Measurements from ENCODE around the gene HAUS3. TPM values are rescaled to one million over a fixed set of nuclear protein-coding genes. Genes with fewer than 3 reads are reported as not detected.
A peak's percentile ranks its signal among the peaks of the same experiment; 100 is the strongest.
"Not testable (repeated sequence)": the region's sequence is repeated elsewhere in the genome, so short reads cannot be mapped to it uniquely, and the experiment has no call there.

Gene HAUS3
- total RNA-seq, 2 experiments from 2014 or later, result 18.0 to 18.1 TPM

GRCh38 chr4:2236944-2237666 lies 4.8 kb downstream of the HAUS3 start:
- peaks cover 33% of the 10 kb centered on the region for H3K36me3 Mint-ChIP-seq (ENCODE audit: low read depth)
- peak overlapping the region; percentile 6 for H3K4me3 Mint-ChIP-seq
- H3K27ac Mint-ChIP-seq, result no peak overlapping the region
- no peaks in the 10 kb centered on the region for H3K9me3 Mint-ChIP-seq
- CTCF ChIA-PET, result interaction anchor here (0.5 to 2.0 kb wide), 5 partner anchors 9 to 48 kb away, joined by 3 to 5 read pairs (median 4); no protein-coding TSS in a partner anchor
- H3K27me3 Mint-ChIP-seq (ENCODE audit: low read depth), result no peaks in the 10 kb centered on the region
- peaks cover 53% of the 10 kb centered on the region for H3K4me1 Mint-ChIP-seq (ENCODE audit: low read depth)
- no peak for DNase-seq
- intact Hi-C loops (cut with micrococcal nuclease), result no loop called here

GRCh38 chr4:2231082-2231481 lies 10.8 kb downstream of the HAUS3 start:
- Mint-ChIP-seq H3K27ac (no peak overlapping the region), H3K9me3 (no peaks in the 10 kb centered on the region), H3K4me3 (no peak overlapping the region)

GRCh38 chr4:2226261-2226660 lies 15.7 kb downstream of the HAUS3 start:
- no peak overlapping the region for H3K4me3 Mint-ChIP-seq
- intact Hi-C loops (cut with micrococcal nuclease), result no loop called here
- no peak for DNase-seq
- H3K36me3 Mint-ChIP-seq (ENCODE audit: low read depth), result peaks cover 3% of the 10 kb centered on the region
- H3K4me1 Mint-ChIP-seq (ENCODE audit: low read depth), result no peaks in the 10 kb centered on the region
- H3K27ac Mint-ChIP-seq, result no peak overlapping the region
- no peaks in the 10 kb centered on the region for H3K9me3 Mint-ChIP-seq
- CTCF ChIA-PET, result interaction anchor here (1.1 kb wide), 1 partner anchor 36 kb away, joined by 4 read pairs; the partner anchor contains the start of gene MXD4
- H3K27me3 Mint-ChIP-seq (ENCODE audit: low read depth), result no peaks in the 10 kb centered on the region

More at GRCh38 chr4:2231082-2231481, 10.8 kb downstream of the HAUS3 start:
- Mint-ChIP-seq H3K4me1 (ENCODE audit: low read depth) (peaks cover 19% of the 10 kb centered on the region), H3K27me3 (ENCODE audit: low read depth) (no peaks in the 10 kb centered on the region), H3K36me3 (ENCODE audit: low read depth) (peaks cover 19% of the 10 kb centered on the region)
- intact Hi-C loops (cut with micrococcal nuclease), result no loop called here
- CTCF ChIA-PET, result interaction anchor here (0.6 to 1.3 kb wide), 2 partner anchors 11 to 243 kb away, joined by 3 to 6 read pairs; no protein-coding TSS in a partner anchor
- no peak for DNase-seq

DNA sequence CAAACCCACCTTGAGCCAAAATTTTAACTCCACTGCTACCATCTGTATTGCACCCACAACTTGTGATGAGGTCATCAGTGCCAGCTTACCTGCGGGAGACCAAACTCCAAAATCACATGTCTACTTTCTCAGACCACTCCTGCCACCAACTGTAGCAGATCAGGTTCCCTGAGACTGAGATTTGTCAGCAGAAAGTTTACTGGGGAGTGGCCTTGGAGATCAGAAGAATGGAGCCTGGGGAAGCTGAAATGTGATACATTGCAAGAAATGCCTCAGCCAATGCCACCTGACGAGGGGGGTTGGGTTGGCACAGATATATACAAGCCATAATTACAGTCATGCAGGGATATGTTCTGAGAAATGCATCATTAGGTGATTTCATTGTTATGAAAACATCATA lies 19.1 kb downstream of the HAUS3 start:
- Mint-ChIP-seq H3K4me3 (no peak overlapping the region), H3K9me3 (no peaks in the 10 kb centered on the region), H3K27ac (no peak overlapping the region), H3K4me1 (ENCODE audit: low read depth) (no peaks in the 10 kb centered on the region), H3K36me3 (ENCODE audit: low read depth) (no peaks in the 10 kb centered on the region), H3K27me3 (ENCODE audit: low read depth) (no peaks in the 10 kb centered on the region)
- intact Hi-C loops (cut with micrococcal nuclease), result loop anchor here (5.0 kb wide), 1 partner anchor 199 kb away; no protein-coding TSS in a partner anchor
- CTCF ChIA-PET, result interaction anchor here (0.6 to 3.8 kb wide), 4 partner anchors 14 to 220 kb away, joined by 3 to 11 read pairs (median 4); no protein-coding TSS in a partner anchor
- DNase-seq, result no peak

GRCh38 chr4:2221378-2221777 lies 20.5 kb downstream of the HAUS3 start:
- DNase-seq; H3K4me1 Mint-ChIP-seq (ENCODE audit: low read depth); H3K27ac Mint-ChIP-seq; H3K27me3 Mint-ChIP-seq (ENCODE audit: low read depth); H3K4me3 Mint-ChIP-seq; H3K9me3 Mint-ChIP-seq; H3K36me3 Mint-ChIP-seq (ENCODE audit: low read depth): not testable (repeated sequence)
- intact Hi-C loops (cut with micrococcal nuclease), result loop anchor here (2.0 to 5.0 kb wide), 2 partner anchors 201 to 315 kb away; partner anchors contain the start of gene FAM193A
- CTCF ChIA-PET, result interaction anchor here (0.7 to 3.8 kb wide), 9 partner anchors 13 to 419 kb away, joined by 3 to 14 read pairs (median 5); no protein-coding TSS in a partner anchor

DNA sequence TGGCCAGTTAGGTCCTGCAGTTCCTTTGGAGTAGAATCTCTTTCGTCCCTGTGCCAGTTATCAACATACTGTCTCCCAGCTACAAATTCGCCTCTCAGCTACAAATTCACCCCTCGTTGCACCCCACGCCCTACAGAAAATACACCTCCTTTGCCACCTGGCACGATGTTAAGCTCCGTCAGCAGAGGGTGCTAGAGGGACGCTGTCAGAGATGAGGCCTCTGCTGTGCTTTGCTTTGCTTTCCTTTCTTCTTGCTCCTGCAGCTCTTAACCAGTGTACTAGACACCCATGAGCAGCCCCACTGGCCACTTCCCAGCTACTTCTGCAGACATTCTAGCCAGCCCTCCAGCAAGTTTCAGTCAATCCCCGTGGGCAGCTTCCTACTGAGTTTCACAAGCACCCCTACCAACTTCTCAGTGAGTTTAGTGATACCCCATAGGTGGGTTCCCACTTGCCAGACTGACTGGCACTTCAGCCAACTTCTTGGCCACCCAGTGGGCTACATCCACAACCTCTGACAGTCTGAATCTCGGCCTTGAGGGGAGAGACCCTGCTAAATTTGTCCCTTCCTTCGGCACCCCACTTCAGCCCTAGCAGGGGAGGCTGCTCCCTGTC lies 21.8 kb downstream of the HAUS3 start:
- intact Hi-C loops (cut with micrococcal nuclease), result loop anchor here (1.0 to 5.0 kb wide), 6 partner anchors 22 to 317 kb away; partner anchors contain the start of genes FAM193A, HAUS3 and POLN
- H3K27ac Mint-ChIP-seq, result no peak overlapping the region
- no peaks in the 10 kb centered on the region for H3K9me3 Mint-ChIP-seq
- CTCF ChIA-PET, result interaction anchor here (0.6 to 3.8 kb wide), 25 partner anchors 9 to 420 kb away, joined by 3 to 14 read pairs (median 4); partner anchors contain the start of genes MXD4 and RNF4
- no peaks in the 10 kb centered on the region for H3K36me3 Mint-ChIP-seq (ENCODE audit: low read depth)
- peak; percentile 90 for DNase-seq
- H3K4me1 Mint-ChIP-seq (ENCODE audit: low read depth), result no peaks in the 10 kb centered on the region
- H3K4me3 Mint-ChIP-seq, result no peak overlapping the region
- H3K27me3 Mint-ChIP-seq (ENCODE audit: low read depth), result no peaks in the 10 kb centered on the region

DNA sequence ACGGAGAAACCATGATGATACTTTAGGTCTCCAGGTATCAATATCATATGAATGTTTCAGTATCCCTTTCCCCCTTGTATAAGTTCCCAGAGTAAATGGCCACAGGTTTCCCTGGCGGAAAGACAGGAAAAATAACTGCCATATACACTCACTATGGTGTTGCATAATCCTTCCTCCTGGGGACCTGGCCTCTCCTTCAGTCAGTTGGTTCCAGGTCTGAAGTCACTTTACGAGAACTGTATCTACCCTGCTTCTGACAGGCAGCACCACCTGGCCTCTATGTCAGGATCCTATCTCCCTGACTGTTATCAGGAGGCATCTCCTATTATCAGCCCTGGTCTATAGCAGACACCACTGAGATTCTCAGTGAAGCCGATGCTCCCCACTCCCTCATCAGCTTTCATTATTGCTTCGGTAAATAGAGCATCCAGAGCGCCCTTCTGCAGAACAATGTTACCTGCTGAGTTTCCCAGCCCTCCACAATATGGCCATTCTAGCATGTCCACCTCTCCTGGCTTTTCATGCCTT lies 22.6 kb downstream of the HAUS3 start:
- CTCF ChIA-PET, result interaction anchor here (0.8 to 3.8 kb wide), 20 partner anchors 8 to 247 kb away, joined by 3 to 14 read pairs (median 4); partner anchors contain the start of gene MXD4
- Mint-ChIP-seq H3K4me3 (no peak overlapping the region), H3K4me1 (ENCODE audit: low read depth) (no peaks in the 10 kb centered on the region), H3K36me3 (ENCODE audit: low read depth) (no peaks in the 10 kb centered on the region), H3K27ac (no peak overlapping the region), H3K27me3 (ENCODE audit: low read depth) (no peaks in the 10 kb centered on the region), H3K9me3 (no peaks in the 10 kb centered on the region)
- DNase-seq, result no peak
- intact Hi-C loops (cut with micrococcal nuclease), result no loop called here

GRCh38 chr4:2218436-2218835 lies 23.5 kb downstream of the HAUS3 start:
- no peaks in the 10 kb centered on the region for H3K9me3 Mint-ChIP-seq
- H3K4me3 Mint-ChIP-seq, result no peak overlapping the region
- H3K27ac Mint-ChIP-seq, result no peak overlapping the region
- DNase-seq, result no peak
- CTCF ChIA-PET, result interaction anchor here (0.6 to 1.7 kb wide), 3 partner anchors 44 to 102 kb away, joined by 3 to 5 read pairs (median 3); partner anchors contain the start of gene MXD4
- intact Hi-C loops (cut with micrococcal nuclease), result no loop called here
- H3K27me3 Mint-ChIP-seq (ENCODE audit: low read depth), result no peaks in the 10 kb centered on the region
- no peaks in the 10 kb centered on the region for H3K36me3 Mint-ChIP-seq (ENCODE audit: low read depth)
- no peaks in the 10 kb centered on the region for H3K4me1 Mint-ChIP-seq (ENCODE audit: low read depth)

GRCh38 chr4:2217726-2218125 lies 24.2 kb downstream of the HAUS3 start:
- Mint-ChIP-seq H3K4me3 (no peak overlapping the region), H3K36me3 (ENCODE audit: low read depth) (no peaks in the 10 kb centered on the region), H3K27me3 (ENCODE audit: low read depth) (no peaks in the 10 kb centered on the region), H3K4me1 (ENCODE audit: low read depth) (no peaks in the 10 kb centered on the region), H3K27ac (no peak overlapping the region), H3K9me3 (no peaks in the 10 kb centered on the region)
- intact Hi-C loops (cut with micrococcal nuclease), result no loop called here
- no peak for DNase-seq
- CTCF ChIA-PET, result interaction anchor here (0.9 to 1.7 kb wide), 3 partner anchors 44 to 245 kb away, joined by 3 to 5 read pairs (median 4); partner anchors contain the start of gene MXD4

DNA sequence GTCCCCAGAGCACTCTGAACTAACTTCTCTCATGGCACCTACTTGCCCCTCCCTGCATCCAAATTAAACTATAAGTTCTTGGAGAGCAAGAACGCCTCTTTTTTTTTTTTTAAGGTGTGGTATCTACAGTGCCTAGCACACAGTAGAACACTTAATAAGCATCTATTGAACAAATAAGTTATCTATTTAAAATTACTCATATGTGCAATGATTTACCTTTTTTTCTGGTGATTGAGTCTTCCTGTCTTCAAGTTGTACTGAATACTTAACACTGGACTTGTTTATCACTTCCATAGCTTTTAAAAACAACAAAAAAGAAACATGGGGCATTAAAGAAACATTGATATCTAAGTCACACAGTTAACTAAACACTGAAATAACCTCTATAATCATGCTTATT lies 29.1 kb downstream of the HAUS3 start:
- no peaks in the 10 kb centered on the region for H3K36me3 Mint-ChIP-seq (ENCODE audit: low read depth)
- no peak for DNase-seq
- H3K9me3 Mint-ChIP-seq, result no peaks in the 10 kb centered on the region
- H3K4me3 Mint-ChIP-seq, result no peak overlapping the region
- intact Hi-C loops (cut with micrococcal nuclease), result no loop called here
- H3K27ac Mint-ChIP-seq, result no peak overlapping the region
- CTCF ChIA-PET, result no interaction called here
- H3K4me1 Mint-ChIP-seq (ENCODE audit: low read depth), result no peaks in the 10 kb centered on the region
- H3K27me3 Mint-ChIP-seq (ENCODE audit: low read depth), result no peaks in the 10 kb centered on the region

GRCh38 chr4:2202789-2203188 lies 39.1 kb downstream of the HAUS3 start:
- H3K4me3 Mint-ChIP-seq; CTCF ChIA-PET; H3K27ac Mint-ChIP-seq; intact Hi-C loops (cut with micrococcal nuclease); DNase-seq; H3K36me3 Mint-ChIP-seq (ENCODE audit: low read depth); H3K27me3 Mint-ChIP-seq (ENCODE audit: low read depth); H3K4me1 Mint-ChIP-seq (ENCODE audit: low read depth); H3K9me3 Mint-ChIP-seq: not testable (repeated sequence)

- Mint-ChIP-seq H3K4me1 (ENCODE audit: low read depth) (no peaks in the 10 kb centered on the region), H3K9me3 (no peaks in the 10 kb centered on the region), H3K27ac (no peak overlapping the region), H3K27me3 (ENCODE audit: low read depth) (no peaks in the 10 kb centered on the region), H3K36me3 (ENCODE audit: low read depth) (peaks cover 6% of the 10 kb centered on the region), H3K4me3 (no peak overlapping the region)
- CTCF ChIA-PET, result no interaction called here
- DNase-seq, result no peak
- intact Hi-C loops (cut with micrococcal nuclease), result no loop called here
Measured at GRCh38 chr4:2194496-2194895, 47.4 kb downstream of the HAUS3 start.
